ENCODE data around the gene BCAR3. TPM values are rescaled to one million over a fixed set of nuclear protein-coding genes. Genes with fewer than 3 reads are reported as not detected.

BCAR3 gene
- total and polyA plus RNA-seq, 4 donors, result 12.2 to 33.3 (median 18.2) TPM

DNA sequence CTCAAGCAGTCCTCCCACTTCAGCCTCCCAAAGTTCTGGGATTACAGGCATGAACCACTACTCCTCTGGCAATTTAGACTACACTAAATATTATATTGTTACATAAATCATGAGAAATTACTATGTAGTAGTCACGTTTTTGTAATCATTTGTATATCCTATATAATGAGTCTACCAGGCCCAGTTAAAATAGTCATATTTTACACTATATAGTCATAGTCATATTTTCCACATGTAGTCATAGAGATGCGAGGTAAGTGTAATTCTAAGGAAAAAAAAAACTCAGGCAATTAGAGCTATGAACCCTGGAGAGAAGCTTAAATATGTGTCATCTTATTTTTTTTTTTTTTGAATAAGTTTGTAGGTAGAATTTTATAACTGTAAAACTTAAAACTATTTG is 143.7 kb downstream of the BCAR3 start:
- 82 to 92% methylated on average over 2 of the region's 2 CpGs for WGBS, 2 donors

DNA sequence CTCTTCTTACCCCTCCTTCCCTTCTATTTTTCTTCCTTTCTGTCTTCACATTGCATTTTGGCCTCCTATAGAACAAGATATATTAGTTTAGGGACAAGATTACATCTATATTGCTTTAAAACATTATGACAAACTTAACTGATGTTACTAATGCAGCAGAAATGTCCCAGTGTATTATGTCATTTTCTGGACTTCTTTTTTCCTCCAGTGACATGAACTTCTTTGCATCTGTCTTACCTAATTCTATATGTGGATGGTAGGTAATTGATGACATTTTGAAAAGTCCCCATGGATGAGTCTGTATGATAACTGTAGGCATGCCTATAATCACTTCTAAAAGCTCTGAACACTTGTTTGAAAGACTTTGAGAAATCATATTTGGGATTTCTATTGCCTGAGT is 144.2 kb downstream of the BCAR3 start:
- H3K4me3 ChIP-seq, result no peak overlapping the region
- TF ChIP-seq, protein P1, sequence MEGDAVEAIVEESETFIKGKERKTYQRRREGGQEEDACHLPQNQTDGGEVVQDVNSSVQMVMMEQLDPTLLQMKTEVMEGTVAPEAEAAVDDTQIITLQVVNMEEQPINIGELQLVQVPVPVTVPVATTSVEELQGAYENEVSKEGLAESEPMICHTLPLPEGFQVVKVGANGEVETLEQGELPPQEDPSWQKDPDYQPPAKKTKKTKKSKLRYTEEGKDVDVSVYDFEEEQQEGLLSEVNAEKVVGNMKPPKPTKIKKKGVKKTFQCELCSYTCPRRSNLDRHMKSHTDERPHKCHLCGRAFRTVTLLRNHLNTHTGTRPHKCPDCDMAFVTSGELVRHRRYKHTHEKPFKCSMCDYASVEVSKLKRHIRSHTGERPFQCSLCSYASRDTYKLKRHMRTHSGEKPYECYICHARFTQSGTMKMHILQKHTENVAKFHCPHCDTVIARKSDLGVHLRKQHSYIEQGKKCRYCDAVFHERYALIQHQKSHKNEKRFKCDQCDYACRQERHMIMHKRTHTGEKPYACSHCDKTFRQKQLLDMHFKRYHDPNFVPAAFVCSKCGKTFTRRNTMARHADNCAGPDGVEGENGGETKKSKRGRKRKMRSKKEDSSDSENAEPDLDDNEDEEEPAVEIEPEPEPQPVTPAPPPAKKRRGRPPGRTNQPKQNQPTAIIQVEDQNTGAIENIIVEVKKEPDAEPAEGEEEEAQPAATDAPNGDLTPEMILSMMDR (IDR thresholded peaks at IDR 0.05; ENCODE audit: control extremely low read depth, extremely low read depth), result no peak
- H3K9me3 ChIP-seq (ENCODE audit: control insufficient read depth in 4 of 4, insufficient read depth in 3 of 4, low read length in 3 of 4), result no peaks in the 10 kb centered on the region
- ATAC-seq (ENCODE audit: insufficient read depth, low FRiP score) (no peak), DNase-seq (no peak)
- H3K4me1 ChIP-seq (ENCODE audit: control insufficient read depth in 5 of 5, insufficient read depth in 5 of 5, low read length in 5 of 5), result no peaks in the 10 kb centered on the region
- no peaks in the 10 kb centered on the region for H3K27me3 ChIP-seq (ENCODE audit: control insufficient read depth in 3 of 3, insufficient read depth in 3 of 3, low read length in 2 of 3)
- H3K36me3 ChIP-seq (ENCODE audit: control insufficient read depth in 4 of 4, insufficient read depth in 4 of 4, low read length in 4 of 4), result peaks cover 0 to 12% (median 3%) of the 10 kb centered on the region in 4 donors
- no peak overlapping the region for H3K9ac ChIP-seq (ENCODE audit: insufficient read depth in 1 of 2, low read length in 2 of 2)
- no peak overlapping the region for H3K27ac ChIP-seq (ENCODE audit: low read depth in 1 of 2, low read length in 1 of 2)

More for the DNA sequence above, 143.7 kb downstream of the BCAR3 start:
- H3K36me3 ChIP-seq (ENCODE audit: control insufficient read depth in 4 of 4, insufficient read depth in 4 of 4, low read length in 4 of 4), result peaks cover 0 to 10% (median 3%) of the 10 kb centered on the region in 4 donors
- H3K4me3 ChIP-seq, result no peak overlapping the region
- H3K9ac ChIP-seq (ENCODE audit: insufficient read depth in 1 of 2, low read length in 2 of 2), result no peak overlapping the region
- DNase-seq (no peak), ATAC-seq (ENCODE audit: insufficient read depth, low FRiP score) (no peak)
- no peaks in the 10 kb centered on the region for H3K27me3 ChIP-seq (ENCODE audit: control insufficient read depth in 3 of 3, insufficient read depth in 3 of 3, low read length in 2 of 3)
- no peak overlapping the region for H3K27ac ChIP-seq (ENCODE audit: low read depth in 1 of 2, low read length in 1 of 2)
- H3K4me1 ChIP-seq (ENCODE audit: control insufficient read depth in 5 of 5, insufficient read depth in 5 of 5, low read length in 5 of 5), result no peaks in the 10 kb centered on the region
- no peaks in the 10 kb centered on the region for H3K9me3 ChIP-seq (ENCODE audit: control insufficient read depth in 4 of 4, insufficient read depth in 3 of 4, low read length in 3 of 4)
- TF ChIP-seq, protein P1 (IDR thresholded peaks at IDR 0.05; ENCODE audit: control extremely low read depth, extremely low read depth), result no peak

DNA sequence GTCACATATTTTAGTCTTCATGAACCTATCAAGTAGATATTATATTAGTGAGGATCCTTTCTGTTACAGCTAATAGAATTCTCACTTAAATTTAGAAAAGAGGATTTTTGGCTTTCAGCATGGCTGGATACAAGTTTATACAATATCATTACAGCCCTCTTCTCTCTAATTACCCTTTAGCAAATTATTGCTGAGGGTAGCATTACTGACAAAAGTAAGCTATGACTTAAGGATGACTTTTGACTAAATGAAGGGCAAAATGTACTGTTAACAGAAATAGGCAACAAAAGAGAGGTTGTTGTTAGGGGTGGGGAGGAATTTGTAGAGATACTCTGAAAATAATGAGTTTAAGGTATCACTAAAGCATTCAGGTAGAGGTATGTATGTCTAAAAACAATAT is 148.0 kb downstream of the BCAR3 start:
- TF ChIP-seq, protein P1 (IDR thresholded peaks at IDR 0.05; ENCODE audit: control extremely low read depth, extremely low read depth), result no peak

DNA sequence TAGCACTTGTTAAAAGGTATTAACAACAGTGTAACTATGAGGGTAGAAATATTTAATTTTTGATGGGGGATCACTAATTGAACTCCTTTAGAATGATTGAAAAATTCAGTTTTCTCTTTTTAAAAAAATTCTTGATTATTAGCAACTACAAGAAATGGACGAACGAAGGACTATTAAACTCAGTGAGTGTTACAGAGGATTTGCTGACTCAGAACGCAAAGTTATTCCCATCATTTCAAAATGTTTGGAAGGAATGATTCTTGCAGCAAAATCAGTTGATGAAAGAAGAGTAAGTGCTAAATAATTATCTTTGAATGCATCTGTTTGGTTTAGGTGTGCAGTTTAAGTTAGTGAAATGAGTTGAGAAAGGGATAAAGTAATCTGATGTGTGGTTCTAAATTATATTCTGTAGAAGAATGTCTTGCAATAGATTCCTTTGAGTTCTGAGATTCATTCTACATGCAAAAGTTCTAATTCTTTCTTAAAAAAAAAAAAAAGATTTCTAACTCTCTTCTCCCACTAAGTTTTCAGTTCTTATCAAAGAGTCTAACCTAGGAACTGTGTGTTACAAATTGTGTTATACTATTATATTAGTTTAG is 148.8 kb downstream of the BCAR3 start:
- ATAC-seq (ENCODE audit: insufficient read depth, low FRiP score), result no peak
- no peak overlapping the region for H3K4me3 ChIP-seq
- WGBS, 2 donors, result 96 to 100% methylated on average over 3 of the region's 3 CpGs
- H3K9me3 ChIP-seq (ENCODE audit: control insufficient read depth in 4 of 4, insufficient read depth in 3 of 4, low read length in 3 of 4), result no peaks in the 10 kb centered on the region
- H3K4me1 ChIP-seq (ENCODE audit: control insufficient read depth in 5 of 5, insufficient read depth in 5 of 5, low read length in 5 of 5), result no peaks in the 10 kb centered on the region
- no peak for DNase-seq
- no peaks in the 10 kb centered on the region for H3K27me3 ChIP-seq (ENCODE audit: control insufficient read depth in 3 of 3, insufficient read depth in 3 of 3, low read length in 2 of 3)
- H3K36me3 ChIP-seq (ENCODE audit: control insufficient read depth in 4 of 4, insufficient read depth in 4 of 4, low read length in 4 of 4), result peaks cover 0 to 22% (median 3%) of the 10 kb centered on the region in 4 donors
- TF ChIP-seq, protein P1 (IDR thresholded peaks at IDR 0.05; ENCODE audit: control extremely low read depth, extremely low read depth), result no peak
- H3K27ac ChIP-seq (ENCODE audit: low read depth in 1 of 2, low read length in 1 of 2), result no peak overlapping the region
- no peak overlapping the region for H3K9ac ChIP-seq (ENCODE audit: insufficient read depth in 1 of 2, low read length in 2 of 2)

More for the DNA sequence above, 148.0 kb downstream of the BCAR3 start:
- no peaks in the 10 kb centered on the region for H3K4me1 ChIP-seq (ENCODE audit: control insufficient read depth in 5 of 5, insufficient read depth in 5 of 5, low read length in 5 of 5)
- peaks cover 0 to 22% (median 3%) of the 10 kb centered on the region in 4 donors for H3K36me3 ChIP-seq (ENCODE audit: control insufficient read depth in 4 of 4, insufficient read depth in 4 of 4, low read length in 4 of 4)
- no peaks in the 10 kb centered on the region for H3K27me3 ChIP-seq (ENCODE audit: control insufficient read depth in 3 of 3, insufficient read depth in 3 of 3, low read length in 2 of 3)
- DNase-seq (no peak), ATAC-seq (ENCODE audit: insufficient read depth, low FRiP score) (no peak)
- no peaks in the 10 kb centered on the region for H3K9me3 ChIP-seq (ENCODE audit: control insufficient read depth in 4 of 4, insufficient read depth in 3 of 4, low read length in 3 of 4)
- H3K4me3 ChIP-seq, result no peak overlapping the region
- H3K9ac ChIP-seq (ENCODE audit: insufficient read depth in 1 of 2, low read length in 2 of 2), result no peak overlapping the region
- no peak overlapping the region for H3K27ac ChIP-seq (ENCODE audit: low read depth in 1 of 2, low read length in 1 of 2)
